BLaER1 (cell line): Measurements from ENCODE around the gene DUSP10.

Experiments
- H3K27ac ChIP-seq: shearing (Covaris generic); formaldehyde crosslinking; 2 replicates; pipeline ENCODE4 v1.8.1; 2022
- H3K27me3 ChIP-seq: shearing (Covaris generic); formaldehyde crosslinking; 2 replicates; pipeline ENCODE4 v1.8.1; 2022
- H3K36me3 ChIP-seq: shearing (Covaris generic); formaldehyde crosslinking; 2 replicates; pipeline ENCODE4 v1.8.1; 2022
- H3K4me1 ChIP-seq: shearing (Covaris generic); formaldehyde crosslinking; 2 replicates; pipeline ENCODE4 v1.8.1; 2022
- H3K4me2 ChIP-seq: shearing (Covaris generic); formaldehyde crosslinking; 2 replicates; pipeline ENCODE4 v1.8.1; 2022
- H3K4me3 ChIP-seq: shearing (Covaris generic); formaldehyde crosslinking; 2 replicates; pipeline ENCODE4 v1.8.1; 2022
- H3K9ac ChIP-seq: shearing (Covaris generic); formaldehyde crosslinking; 2 replicates; pipeline ENCODE4 v1.8.1; 2022
- H3K9me3 ChIP-seq: shearing (Covaris generic); formaldehyde crosslinking; 2 replicates; pipeline ENCODE4 v1.8.1; 2022
- H4K20me1 ChIP-seq: shearing (Covaris generic); formaldehyde crosslinking; 2 replicates; pipeline ENCODE4 v1.8.1; 2022
- Cebpa-rat ChIP-seq: shearing (Covaris generic); IDR thresholded peaks from 2 replicates; pipeline ENCODE4 v1.8.1; 2022

DUSP10 gene

GRCh38 chr1:221748981-221749380 is 7.1 kb upstream of the DUSP10 start:
- no peak overlapping the region for H3K4me2 ChIP-seq
- H3K4me3 ChIP-seq: no peak overlapping the region
- H3K9ac ChIP-seq: no peak overlapping the region
- no peak overlapping the region for H3K27ac ChIP-seq
- no peak for TF ChIP-seq Cebpa-rat
- no peaks in the 10 kb centered on the region; the same call in 1 of the 2 replicates for H3K9me3 ChIP-seq
- no peaks in the 10 kb centered on the region for H3K36me3 ChIP-seq
- no peaks in the 10 kb centered on the region for H3K27me3 ChIP-seq
- no peaks in the 10 kb centered on the region for H4K20me1 ChIP-seq
- H3K4me1 ChIP-seq: peaks cover 7% of the 10 kb centered on the region

DNA sequence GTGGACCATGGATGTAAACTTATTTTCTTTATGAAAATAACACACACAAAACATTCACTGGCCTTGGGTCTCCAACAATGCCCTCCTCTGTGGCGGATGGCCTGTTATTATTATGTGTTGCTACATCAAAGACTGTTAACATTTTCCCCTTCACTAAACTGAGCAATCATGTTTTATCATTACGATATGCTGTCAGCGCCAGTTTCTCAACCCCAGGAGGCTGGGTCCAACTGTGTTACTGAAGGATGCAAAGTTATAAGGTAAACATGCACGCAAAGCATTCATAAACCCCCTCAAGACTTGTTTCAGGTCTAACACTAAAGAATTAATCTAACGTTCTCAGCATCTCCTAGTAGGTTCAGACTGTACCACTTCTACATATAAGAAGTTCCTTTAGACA is 6.0 kb upstream of the DUSP10 start:
- H3K9ac ChIP-seq: no peak overlapping the region
- no peaks in the 10 kb centered on the region for H3K36me3 ChIP-seq
- H4K20me1 ChIP-seq: no peaks in the 10 kb centered on the region
- peaks cover 16% of the 10 kb centered on the region for H3K4me1 ChIP-seq
- no peaks in the 10 kb centered on the region; the same call in 1 of the 2 replicates for H3K9me3 ChIP-seq
- no peak overlapping the region for H3K27ac ChIP-seq
- H3K27me3 ChIP-seq: no peaks in the 10 kb centered on the region
- TF ChIP-seq Cebpa-rat: no peak
- H3K4me3 ChIP-seq: no peak overlapping the region
- H3K4me2 ChIP-seq: no peak overlapping the region

- TF ChIP-seq Cebpa-rat: no peak
- H3K9ac ChIP-seq: peak overlapping the region; percentile 86
- H3K4me3 ChIP-seq: peak overlapping the region; percentile 78
- H4K20me1 ChIP-seq: peaks cover 16% of the 10 kb centered on the region; the same call in 1 of the 2 replicates
- H3K27ac ChIP-seq: peak overlapping the region; percentile 93
- H3K4me2 ChIP-seq: peak overlapping the region; percentile 95
- peaks cover 30% of the 10 kb centered on the region for H3K4me1 ChIP-seq
- no peaks in the 10 kb centered on the region for H3K9me3 ChIP-seq
- no peaks in the 10 kb centered on the region for H3K27me3 ChIP-seq
- peaks cover 9% of the 10 kb centered on the region for H3K36me3 ChIP-seq
Observed at GRCh38 chr1:221743416-221744208, 1.7 kb upstream of the DUSP10 start.

- Histone ChIP-seq H3K9me3 (peaks cover 3% of the 10 kb centered on the region; the same call in 1 of the 2 replicates), H3K9ac (peak overlapping the region; percentile 86), H3K27ac (peak overlapping the region; percentile 93), H3K4me3 (peak overlapping the region; percentile 78), H3K36me3 (peaks cover 17% of the 10 kb centered on the region), H3K4me1 (peaks cover 30% of the 10 kb centered on the region), H3K4me2 (peak overlapping the region; percentile 95), H3K27me3 (no peaks in the 10 kb centered on the region), H4K20me1 (peaks cover 16% of the 10 kb centered on the region; the same call in 1 of the 2 replicates)
- no peak for TF ChIP-seq Cebpa-rat
Observed at GRCh38 chr1:221742555-221743415, 896 bp upstream of the DUSP10 start.

- TF ChIP-seq Cebpa-rat: no peak
- Histone ChIP-seq H3K36me3 (peaks cover 33% of the 10 kb centered on the region), H3K27ac (peak overlapping the region; percentile 68), H3K27me3 (no peaks in the 10 kb centered on the region), H3K9me3 (peaks cover 4% of the 10 kb centered on the region; the same call in 1 of the 2 replicates), H3K4me2 (peak overlapping the region; percentile 96), H3K4me3 (peak overlapping the region; percentile 78), H3K9ac (peak overlapping the region; percentile 82), H4K20me1 (peaks cover 19% of the 10 kb centered on the region; the same call in 1 of the 2 replicates), H3K4me1 (peaks cover 34% of the 10 kb centered on the region)
Observed at GRCh38 chr1:221740993-221741702, 741 bp downstream of the DUSP10 start.

DNA sequence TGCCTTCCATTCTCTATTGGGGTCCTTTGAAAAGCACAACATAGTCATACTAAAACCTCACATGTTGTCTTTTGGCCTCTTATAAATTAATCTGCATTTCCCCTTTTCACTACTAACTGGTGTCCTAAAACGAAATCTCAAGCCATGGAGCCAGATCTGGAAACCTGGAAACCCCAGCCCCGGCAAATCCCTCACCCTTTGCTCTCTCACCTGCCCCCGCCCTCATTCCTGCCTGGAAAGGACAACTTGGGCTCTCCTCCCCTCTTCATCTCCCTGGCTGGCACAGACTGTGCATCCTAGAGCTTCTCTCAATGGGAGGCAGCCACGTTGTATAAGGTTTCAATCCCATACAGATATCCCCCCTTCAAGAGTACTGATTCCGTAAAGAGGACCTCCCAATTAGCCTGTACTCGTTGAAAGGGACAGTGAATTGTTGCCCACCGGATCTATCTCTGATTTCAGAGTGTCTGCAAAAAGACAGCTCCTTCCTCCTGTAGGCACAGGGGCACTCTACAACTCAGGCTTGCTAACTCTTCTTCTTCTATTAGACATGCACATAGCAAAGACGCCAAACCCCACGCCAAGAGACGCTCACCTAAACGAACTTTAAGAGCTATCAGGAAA is 1.4 kb downstream of the DUSP10 start:
- peak overlapping the region; percentile 96 for H3K4me2 ChIP-seq
- peaks cover 25% of the 10 kb centered on the region; the same call in 1 of the 2 replicates for H4K20me1 ChIP-seq
- peaks cover 4% of the 10 kb centered on the region; the same call in 1 of the 2 replicates for H3K9me3 ChIP-seq
- peaks cover 33% of the 10 kb centered on the region for H3K36me3 ChIP-seq
- H3K27ac ChIP-seq: no peak overlapping the region; the same call in 1 of the 2 replicates
- no peak for TF ChIP-seq Cebpa-rat
- H3K4me3 ChIP-seq: peak overlapping the region; percentile 78
- H3K9ac ChIP-seq: peak overlapping the region; percentile 82
- peaks cover 34% of the 10 kb centered on the region for H3K4me1 ChIP-seq
- no peaks in the 10 kb centered on the region for H3K27me3 ChIP-seq

- no peak overlapping the region for H3K4me3 ChIP-seq
Observed at GRCh38 chr1:221739677-221740025, 2.2 kb downstream of the DUSP10 start.

GRCh38 chr1:221739018-221739676 is 2.7 kb downstream of the DUSP10 start:
- Histone ChIP-seq H3K4me2 (no peak overlapping the region), H3K27ac (no peak overlapping the region), H3K9ac (no peak overlapping the region), H4K20me1 (peaks cover 29% of the 10 kb centered on the region; the same call in 1 of the 2 replicates), H3K4me3 (no peak overlapping the region), H3K27me3 (no peaks in the 10 kb centered on the region), H3K36me3 (peaks cover 33% of the 10 kb centered on the region), H3K4me1 (peaks cover 29% of the 10 kb centered on the region), H3K9me3 (peaks cover 4% of the 10 kb centered on the region; the same call in 1 of the 2 replicates)
- TF ChIP-seq Cebpa-rat: no peak

More at GRCh38 chr1:221739677-221740025, 2.2 kb downstream of the DUSP10 start:
- Histone ChIP-seq H4K20me1 (peaks cover 29% of the 10 kb centered on the region; the same call in 1 of the 2 replicates), H3K27me3 (no peaks in the 10 kb centered on the region), H3K4me2 (peak overlapping the region; percentile 96), H3K4me1 (peaks cover 31% of the 10 kb centered on the region), H3K9me3 (peaks cover 4% of the 10 kb centered on the region; the same call in 1 of the 2 replicates), H3K9ac (no peak overlapping the region), H3K27ac (no peak overlapping the region), H3K36me3 (peaks cover 33% of the 10 kb centered on the region)
- TF ChIP-seq Cebpa-rat: no peak
